ENCODE measurements around the gene SPDYE3. TPM values are rescaled to one million over a fixed set of nuclear protein-coding genes. Genes with fewer than 3 reads are reported as not detected.
"Not testable (repeated sequence)": the region's sequence is repeated elsewhere in the genome, so short reads cannot be mapped to it uniquely, and the experiment has no call there.

SPDYE3 gene
- total RNA-seq, 1 experiment from 2014 or later, result not detected

DNA sequence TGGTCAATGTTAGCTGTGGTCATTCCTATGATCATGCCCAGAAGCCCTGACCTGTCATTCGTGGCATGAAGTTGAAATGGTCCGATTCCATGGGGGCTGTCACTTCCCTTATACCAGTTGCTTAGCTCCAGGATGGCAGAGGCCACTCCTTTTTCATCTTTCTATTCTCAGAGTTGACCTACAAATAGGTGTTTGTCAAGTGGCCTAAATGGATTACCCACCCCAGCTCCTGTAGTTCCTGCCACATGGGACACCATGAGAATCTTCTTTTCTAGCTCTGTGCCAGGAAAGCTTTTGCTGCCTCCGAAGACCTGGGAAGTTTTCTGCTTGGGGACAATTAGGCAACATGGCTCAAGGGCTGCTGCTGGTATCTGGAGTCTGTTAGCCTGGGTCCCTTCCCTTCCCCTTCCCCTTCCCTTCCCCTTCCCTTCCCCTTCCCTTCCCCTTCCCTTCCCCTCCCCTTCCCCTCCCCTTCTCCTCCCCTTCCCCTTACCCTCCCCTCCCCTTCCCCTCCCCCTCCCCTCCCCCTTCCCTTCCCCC is 25.4 kb upstream of the SPDYE3 start:
- in situ Hi-C loops (cut with HindIII; ENCODE audit: low pct_unique_long_range_greater_than_20kb, low sequenced_read_pairs); DNase-seq (ENCODE audit: low read depth): not testable (repeated sequence)

DNA sequence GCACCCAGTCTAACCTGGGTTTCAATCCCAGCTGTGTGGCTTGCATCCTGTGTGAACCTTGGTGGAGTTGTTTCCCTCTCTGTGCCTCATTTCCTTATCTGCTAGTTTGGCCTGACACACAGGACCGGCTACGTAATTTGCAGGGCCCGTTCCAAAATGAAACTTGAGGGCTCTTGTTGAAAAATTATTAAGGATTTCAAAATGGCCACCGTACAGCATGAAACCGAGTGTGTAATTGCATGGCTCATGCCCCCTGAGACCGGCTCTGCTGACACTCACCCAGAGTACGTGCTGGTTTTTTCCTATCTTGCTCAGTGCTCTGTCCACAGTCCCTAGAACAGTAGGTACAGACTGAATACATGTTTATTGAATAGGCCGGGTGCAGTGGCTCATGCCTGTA is 24.4 kb upstream of the SPDYE3 start:
- DNase-seq (ENCODE audit: low read depth); in situ Hi-C loops (cut with HindIII; ENCODE audit: low pct_unique_long_range_greater_than_20kb, low sequenced_read_pairs): not testable (repeated sequence)

GRCh38 chr7:100287191-100287969 is 20.1 kb upstream of the SPDYE3 start:
- in situ Hi-C loops (cut with HindIII; ENCODE audit: low pct_unique_long_range_greater_than_20kb, low sequenced_read_pairs); DNase-seq (ENCODE audit: low read depth): not testable (repeated sequence)

- DNase-seq (ENCODE audit: low read depth); in situ Hi-C loops (cut with HindIII; ENCODE audit: low pct_unique_long_range_greater_than_20kb, low sequenced_read_pairs): not testable (repeated sequence)
Observed at GRCh38 chr7:100288258-100288657, 19.2 kb upstream of the SPDYE3 start.

DNA sequence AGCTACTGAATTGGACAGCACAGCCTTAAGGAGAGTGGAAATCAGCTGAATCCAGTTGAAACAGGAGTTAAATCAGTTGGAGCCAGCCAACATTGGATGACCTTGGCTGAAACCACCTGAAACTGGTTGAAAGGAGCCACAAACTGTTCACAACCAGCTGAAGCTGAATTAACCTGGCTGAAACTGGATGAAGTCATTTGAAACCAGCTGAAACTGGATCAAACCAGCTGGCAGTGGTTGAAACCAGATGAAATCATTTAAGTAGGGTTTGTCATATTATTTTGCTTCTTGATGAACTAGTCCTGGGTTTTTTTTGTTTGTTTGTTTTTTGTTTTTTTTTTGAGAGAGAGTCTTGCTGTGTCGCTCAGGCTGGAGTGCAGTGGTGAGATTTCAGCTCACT is 15.3 kb upstream of the SPDYE3 start:
- in situ Hi-C loops (cut with HindIII; ENCODE audit: low pct_unique_long_range_greater_than_20kb, low sequenced_read_pairs); DNase-seq (ENCODE audit: low read depth): not testable (repeated sequence)

DNA sequence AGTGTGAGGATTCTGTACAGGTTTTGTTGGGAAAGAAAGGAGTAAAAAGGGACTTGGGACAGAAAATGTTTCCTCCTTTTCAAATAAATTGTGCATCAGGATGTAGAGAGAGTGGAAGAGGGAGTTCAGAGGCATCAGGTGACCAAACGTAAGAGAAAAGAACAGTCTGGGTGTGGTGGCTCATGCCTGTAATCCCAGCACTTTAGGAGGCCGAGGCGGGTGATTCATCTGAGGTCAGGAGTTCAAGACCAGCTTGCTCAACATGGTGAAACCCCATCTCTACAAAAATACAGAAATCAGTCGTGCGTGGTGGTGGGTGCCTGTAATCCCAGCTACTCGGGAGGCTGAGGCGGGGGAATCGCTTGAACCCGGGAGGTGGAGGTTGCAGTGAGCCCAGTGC is 12.2 kb upstream of the SPDYE3 start:
- in situ Hi-C loops (cut with HindIII; ENCODE audit: low pct_unique_long_range_greater_than_20kb, low sequenced_read_pairs), result not testable (repeated sequence)
- peak; percentile 34 for DNase-seq (ENCODE audit: low read depth)

- in situ Hi-C loops (cut with HindIII; ENCODE audit: low pct_unique_long_range_greater_than_20kb, low sequenced_read_pairs); DNase-seq (ENCODE audit: low read depth): not testable (repeated sequence)
Observed at GRCh38 chr7:100297852-100298631, 9.5 kb upstream of the SPDYE3 start.

DNA sequence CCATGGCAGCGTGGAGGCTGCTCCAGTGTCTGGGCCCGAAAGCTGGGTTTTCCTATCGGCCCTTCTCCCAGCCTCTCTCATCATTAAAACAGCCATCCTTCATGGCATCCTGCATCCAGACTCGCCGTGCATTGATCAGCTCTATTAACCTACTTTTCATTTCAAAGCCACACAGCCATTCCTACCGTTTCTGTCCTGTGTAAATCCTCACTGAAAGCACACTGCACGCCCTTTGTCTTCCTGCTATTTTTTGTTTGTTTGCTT is 8.9 kb upstream of the SPDYE3 start:
- in situ Hi-C loops (cut with HindIII; ENCODE audit: low pct_unique_long_range_greater_than_20kb, low sequenced_read_pairs); DNase-seq (ENCODE audit: low read depth): not testable (repeated sequence)

DNA sequence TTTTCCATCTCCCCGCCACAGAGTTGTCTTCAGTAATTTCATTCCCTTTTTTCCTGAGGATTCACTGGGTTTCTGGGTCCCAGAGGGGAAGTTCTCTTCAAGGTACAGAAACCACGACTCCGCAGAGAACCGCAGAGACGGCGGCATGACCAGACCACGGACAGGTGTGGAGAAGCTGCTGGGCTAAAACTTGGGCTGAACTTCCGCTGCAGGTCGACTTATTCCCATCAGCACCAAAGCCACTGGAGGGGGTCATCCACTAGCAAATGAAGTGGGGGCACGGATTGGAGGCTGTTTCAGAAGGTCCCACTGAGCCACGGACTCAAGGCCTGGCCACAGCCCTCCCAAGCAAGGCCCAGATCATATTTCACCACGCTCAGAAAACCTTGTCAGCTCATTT is 3.0 kb upstream of the SPDYE3 start:
- DNase-seq (ENCODE audit: low read depth); in situ Hi-C loops (cut with HindIII; ENCODE audit: low pct_unique_long_range_greater_than_20kb, low sequenced_read_pairs): not testable (repeated sequence)

DNA sequence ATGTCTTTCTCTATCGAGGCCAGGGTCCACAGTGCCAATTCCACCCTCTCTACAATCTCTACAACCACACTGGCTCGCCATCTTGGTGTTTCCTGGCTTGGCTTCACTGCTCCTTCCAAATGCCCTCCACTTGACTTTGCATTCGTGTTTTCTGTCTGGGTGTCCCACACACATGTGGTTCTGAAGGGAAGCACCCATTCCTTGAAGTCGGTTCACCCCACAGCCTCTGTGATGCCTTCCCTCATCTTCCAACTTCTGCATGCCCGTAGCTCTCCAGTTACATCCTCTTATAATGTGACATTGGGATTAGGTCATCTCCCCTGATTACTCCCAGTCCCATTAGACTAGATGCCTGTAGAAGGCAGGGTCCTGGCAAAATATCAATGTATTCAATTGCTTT is 10.8 kb downstream of the SPDYE3 start:
- in situ Hi-C loops (cut with HindIII; ENCODE audit: low pct_unique_long_range_greater_than_20kb, low sequenced_read_pairs); DNase-seq (ENCODE audit: low read depth): not testable (repeated sequence)

GRCh38 chr7:100321648-100322047 is 14.1 kb downstream of the SPDYE3 start:
- in situ Hi-C loops (cut with HindIII; ENCODE audit: low pct_unique_long_range_greater_than_20kb, low sequenced_read_pairs); DNase-seq (ENCODE audit: low read depth): not testable (repeated sequence)

- DNase-seq (ENCODE audit: low read depth); in situ Hi-C loops (cut with HindIII; ENCODE audit: low pct_unique_long_range_greater_than_20kb, low sequenced_read_pairs): not testable (repeated sequence)
Observed at GRCh38 chr7:100324194-100324593, 16.7 kb downstream of the SPDYE3 start.

DNA sequence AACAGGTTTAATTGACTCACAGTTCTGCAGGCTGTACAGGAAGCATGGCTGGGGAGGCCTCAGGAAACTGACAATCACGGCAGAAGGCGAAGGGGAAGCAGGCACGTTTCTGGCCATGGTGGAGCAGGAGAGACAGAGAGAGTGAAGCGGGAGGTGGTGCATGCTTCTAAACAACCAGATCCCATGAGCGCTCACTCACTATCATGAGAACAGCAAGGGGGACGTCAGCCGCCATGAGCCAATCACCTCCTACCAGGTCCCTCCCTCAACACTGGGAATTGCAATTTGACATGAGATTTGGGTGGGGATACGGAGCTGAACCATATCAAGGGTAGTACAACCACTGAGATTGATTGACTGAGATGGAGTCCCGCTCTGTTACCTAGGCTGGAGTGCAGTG is 18.2 kb downstream of the SPDYE3 start:
- in situ Hi-C loops (cut with HindIII; ENCODE audit: low pct_unique_long_range_greater_than_20kb, low sequenced_read_pairs); DNase-seq (ENCODE audit: low read depth): not testable (repeated sequence)

- DNase-seq (ENCODE audit: low read depth); in situ Hi-C loops (cut with HindIII; ENCODE audit: low pct_unique_long_range_greater_than_20kb, low sequenced_read_pairs): not testable (repeated sequence)
Observed at GRCh38 chr7:100326914-100327313, 19.4 kb downstream of the SPDYE3 start.

DNA sequence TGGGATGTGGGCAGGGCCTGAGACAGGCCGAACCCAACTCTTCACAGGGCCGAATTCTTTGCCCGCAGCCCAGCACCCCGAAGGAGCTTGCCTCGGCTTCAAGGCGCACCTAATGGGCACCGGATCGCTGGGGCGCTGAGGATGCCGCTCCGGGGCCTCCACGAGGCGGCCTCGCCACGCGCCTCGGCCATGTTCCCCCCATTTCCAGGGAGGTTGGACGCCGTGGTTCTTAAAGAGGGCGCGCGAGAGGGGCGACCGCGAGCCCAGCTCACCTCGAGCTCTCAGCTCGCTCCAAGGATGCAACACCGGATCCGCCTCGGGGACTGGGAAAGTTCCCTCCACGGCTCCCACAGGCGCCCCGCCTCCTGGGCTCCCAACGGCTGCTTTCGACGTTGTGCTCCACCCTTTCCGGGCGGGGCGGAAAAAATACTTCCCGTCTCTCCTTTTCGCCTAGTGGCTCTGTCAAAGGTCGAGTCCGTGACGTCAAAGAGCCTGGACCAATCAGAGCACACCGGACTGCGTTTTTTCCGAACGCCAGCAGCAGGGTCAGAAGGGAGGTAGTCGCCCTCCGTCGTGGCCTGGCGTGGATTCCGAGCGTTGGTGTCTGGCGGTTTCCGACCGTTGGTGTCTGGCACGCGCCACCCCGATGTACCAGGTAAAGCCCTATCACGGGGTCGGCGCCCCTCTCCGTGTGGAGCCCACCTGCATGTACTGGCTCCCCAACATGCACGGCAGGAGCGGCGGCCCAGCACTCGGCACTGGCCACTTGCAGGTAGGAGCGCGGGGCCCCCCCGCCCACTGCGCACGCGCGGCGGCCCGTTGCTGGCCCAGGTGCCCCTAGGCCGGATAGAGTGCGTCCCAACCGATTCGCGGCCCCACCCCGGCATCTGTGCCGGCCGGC is 28.3 kb downstream of the SPDYE3 start:
- in situ Hi-C loops (cut with HindIII; ENCODE audit: low pct_unique_long_range_greater_than_20kb, low sequenced_read_pairs), result not testable (repeated sequence)
- DNase-seq (ENCODE audit: low read depth), result peak; percentile 98

DNA sequence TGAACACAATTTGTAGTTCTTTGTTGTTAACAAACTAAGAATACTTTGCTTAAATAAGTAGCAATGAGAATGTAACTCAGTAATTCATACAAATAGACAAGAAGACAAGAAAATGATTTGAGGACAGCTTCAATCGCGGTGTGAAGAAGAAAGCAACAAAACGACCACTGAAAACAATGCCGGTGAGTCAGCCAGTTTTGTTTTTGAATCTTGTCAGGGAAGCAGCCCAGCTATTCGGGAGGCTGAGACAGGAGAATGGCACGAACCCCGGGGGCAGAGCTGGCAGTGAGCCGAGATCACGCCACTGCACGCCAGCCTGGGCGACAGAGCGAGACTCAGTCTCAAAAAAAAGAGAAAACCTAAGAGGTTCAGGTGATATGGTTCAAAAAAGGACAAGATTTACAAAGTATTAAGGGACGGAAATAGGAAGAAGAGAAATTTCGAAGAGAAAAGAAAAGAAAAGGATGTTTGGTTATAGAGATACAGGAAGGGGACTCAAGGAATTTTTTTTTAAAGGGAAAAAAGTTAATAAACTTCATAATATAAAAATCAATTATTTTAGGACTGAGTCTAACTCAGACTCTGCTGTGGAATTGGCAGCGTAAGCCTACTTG is 30.7 kb downstream of the SPDYE3 start:
- peak; percentile 91 for DNase-seq (ENCODE audit: low read depth)
- in situ Hi-C loops (cut with HindIII; ENCODE audit: low pct_unique_long_range_greater_than_20kb, low sequenced_read_pairs), result not testable (repeated sequence)

- in situ Hi-C loops (cut with HindIII; ENCODE audit: low pct_unique_long_range_greater_than_20kb, low sequenced_read_pairs), result not testable (repeated sequence)
- DNase-seq (ENCODE audit: low read depth), result peak; percentile 42
Observed at GRCh38 chr7:100341286-100341685, 33.8 kb downstream of the SPDYE3 start.

DNA sequence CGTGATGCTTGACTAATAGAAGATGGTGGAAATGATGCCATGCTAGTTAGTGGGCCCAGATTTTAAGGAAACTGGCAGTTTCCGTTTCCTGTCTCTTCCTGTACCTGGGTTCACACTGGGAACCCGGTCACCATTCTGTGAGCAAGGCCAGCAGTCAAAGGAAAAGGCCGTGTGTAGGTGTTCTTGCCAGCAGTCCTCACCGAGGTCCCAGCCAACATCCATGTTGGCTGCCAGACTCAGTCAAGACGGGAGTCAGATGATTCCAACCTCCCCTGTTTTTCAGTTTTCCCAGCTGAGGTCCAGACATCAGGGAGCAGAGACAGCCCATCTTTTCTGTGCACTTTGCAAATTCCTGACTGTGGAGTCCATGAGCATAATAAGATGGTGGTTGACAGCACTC is 35.3 kb downstream of the SPDYE3 start:
- no peak for DNase-seq (ENCODE audit: low read depth)
- in situ Hi-C loops (cut with HindIII; ENCODE audit: low pct_unique_long_range_greater_than_20kb, low sequenced_read_pairs), result no loop called here
